HepG2 (cell line): ENCODE measurements around the gene ADGRL1. TPM values are rescaled to one million over a fixed set of nuclear protein-coding genes. Genes with fewer than 3 reads are reported as not detected.

Experiments
- ATAC-seq: fragments of 200-7000 bp; cut with Tn5 transposase; 3 replicates; pipeline ENCODE4 v1.9.1; 2020; ENCODE audit warnings: mild to moderate bottlenecking, moderate library complexity
- BruUV-seq: library from RNA; stranded (reverse); fragments of 400-500 nt; replicated peaks from 2 replicates; lab custom pipeline; 2021; lab: Mats Ljungman, UMichigan
- CTCF ChIA-PET: fragments of 300-600 bp; formaldehyde crosslinking; extraction: SDS; loops from one replicate; lab custom pipeline; 2021; ENCODE audit warnings: low total read pairs, inconsistent platforms, low intra/inter-chr PET ratio; lab: Yijun Ruan, JAX
- POLR2A ChIA-PET: fragments of 350-600 bp; sonication (Branson Sonifier 250); formaldehyde crosslinking; loops from one replicate; lab custom pipeline; 2020; ENCODE audit warnings: antibody characterized with exemption, inconsistent platforms; lab: Yijun Ruan, JAX
- DNase-seq: peaks from one replicate; pipeline ENCODE4 v3.0.0-alpha.2; 2015; ENCODE audit warnings: low spot score
- FAIRE-seq: peaks from 3 replicates; lab custom pipeline; 2011; peaks lifted over from hg19 to GRCh38; lab: Jason Lieb, UNC
- H2AFZ ChIP-seq: one replicate; pipeline ENCODE4 v1.6.1; 2011; ENCODE audit warnings: low read length, inconsistent platforms
- H3K27ac ChIP-seq: fragments of 300-600 bp; 3 replicates; pipeline ENCODE4 v1.8.0; 2011; ENCODE audit warnings: mixed run types, mild to moderate bottlenecking, mixed read lengths, low read length, inconsistent platforms; ENCODE audit not compliant: insufficient read depth; ENCODE audit errors: extremely low read length
- H3K27me3 ChIP-seq, 2 experiments: fragments of 200-600 bp in 1 of 2; 2 replicates in 1 of 2; 3 replicates in 1 of 2; pipeline versions ENCODE4 v1.6.0 to v1.8.0; 2011; ENCODE audit warnings: low read length in 2 of 2, mild to moderate bottlenecking in 2 of 2, moderate library complexity in 2 of 2, inconsistent platforms in 1 of 2; ENCODE audit not compliant: insufficient read depth in 2 of 2, control insufficient read depth in 1 of 2
- H3K36me3 ChIP-seq, 2 experiments: fragments of 200-600 bp in 1 of 2; replicated peaks in 1 of 2; 2 replicates in 1 of 2; 3 replicates in 1 of 2; pipeline versions ENCODE4 v1.5.1 to v1.8.0; 2011; ENCODE audit warnings: low read length in 2 of 2, inconsistent platforms in 1 of 2; ENCODE audit not compliant: insufficient read depth in 2 of 2, control insufficient read depth in 1 of 2
- H3K4me1 ChIP-seq: 2 replicates; pipeline ENCODE4 v1.5.1; 2012; ENCODE audit warnings: low read length, inconsistent platforms; ENCODE audit not compliant: insufficient read depth
- H3K4me2 ChIP-seq: 2 replicates; pipeline ENCODE4 v1.6.0; 2011; ENCODE audit warnings: low read depth, low read length, inconsistent platforms
- H3K4me3 ChIP-seq, 3 experiments: fragments of 200-600 bp in 1 of 3; sonication (generic), shearing (Covaris generic) in 1 of 3; replicated peaks in 1 of 3; 2 replicates each; pipeline ENCODE4 v1.5.1; 2011 to 2016; ENCODE audit warnings: low read length in 3 of 3, inconsistent platforms in 2 of 3, low read depth in 2 of 3, mild to moderate bottlenecking in 2 of 3, control low read depth in 1 of 3, mixed read lengths in 1 of 3; ENCODE audit not compliant: insufficient read depth in 1 of 3
- H3K79me2 ChIP-seq: one replicate; pipeline ENCODE4 v1.6.1; 2011; ENCODE audit warnings: low read length, inconsistent platforms; ENCODE audit not compliant: insufficient read depth
- H3K9ac ChIP-seq: 2 replicates; pipeline ENCODE4 v1.6.0; 2011; ENCODE audit warnings: mild to moderate bottlenecking, low read depth, low read length, inconsistent platforms; ENCODE audit not compliant: insufficient read depth
- H3K9me3 ChIP-seq: 2 replicates; pipeline ENCODE4 v1.5.1; 2012; ENCODE audit warnings: mild to moderate bottlenecking, low read length
- H4K20me1 ChIP-seq: 2 replicates; pipeline ENCODE4 v1.6.0; 2011; ENCODE audit warnings: inconsistent platforms, mild to moderate bottlenecking, low read length, moderate library complexity; ENCODE audit not compliant: insufficient read depth
- AFF4 ChIP-seq: sonication (generic); formaldehyde crosslinking; IDR thresholded peaks from 2 replicates; pipeline ENCODE4 v1.4.0; 2020; ENCODE audit warnings: missing genetic modification reagents
- GRHL1 ChIP-seq: sonication (generic); formaldehyde crosslinking; conservative IDR thresholded peaks from 2 replicates; pipeline ENCODE4 v1.8.0; 2022; ENCODE audit warnings: missing genetic modification reagents
- KDM5A ChIP-seq: fragments of 200-600 bp; sonication (generic); IDR thresholded peaks from 2 replicates; pipeline ENCODE4 v1.7.0; 2018; ENCODE audit warnings: antibody characterized with exemption, mild to moderate bottlenecking, low read length, borderline replicate concordance
- KMT2B ChIP-seq: IDR thresholded peaks from 2 replicates; pipeline ENCODE4 v1.6.1; 2016; ENCODE audit warnings: missing genetic modification reagents, missing compliant biosample characterization
- PREB ChIP-seq: sonication (generic); formaldehyde crosslinking; IDR thresholded peaks from 2 replicates; pipeline ENCODE4 v1.4.0; 2020; ENCODE audit warnings: missing genetic modification reagents
- SALL1 ChIP-seq: sonication (generic); formaldehyde crosslinking; IDR thresholded peaks from 2 replicates; pipeline ENCODE4 v1.8.0; 2022; ENCODE audit warnings: mild to moderate bottlenecking, missing genetic modification reagents
- SMAD3 ChIP-seq: sonication (generic); formaldehyde crosslinking; IDR thresholded peaks from 2 replicates; pipeline ENCODE4 v1.4.0; 2020; ENCODE audit warnings: missing genetic modification reagents
- TCF7L2 ChIP-seq: IDR thresholded peaks from 2 replicates; pipeline ENCODE4 v1.6.1; 2011; ENCODE audit warnings: mild to moderate bottlenecking, low read depth, low read length, moderate library complexity
- ZC3H13 ChIP-seq: sonication (generic); formaldehyde crosslinking; IDR thresholded peaks from 2 replicates; pipeline ENCODE4 v1.8.1; 2023; ENCODE audit warnings: mild to moderate bottlenecking, missing genetic modification reagents, moderate library complexity
- ZFP36L2 ChIP-seq: sonication (generic); formaldehyde crosslinking; IDR thresholded peaks from 2 replicates; pipeline ENCODE4 v1.4.0; 2020; ENCODE audit warnings: missing genetic modification reagents
- ZFP37 ChIP-seq: sonication (generic); formaldehyde crosslinking; IDR thresholded peaks from 2 replicates; pipeline ENCODE4 v1.4.0; 2020; ENCODE audit warnings: missing genetic modification reagents, borderline replicate concordance
- ZFY ChIP-seq: sonication (generic); formaldehyde crosslinking; IDR thresholded peaks from 2 replicates; pipeline ENCODE4 v1.4.0; 2020; ENCODE audit warnings: missing genetic modification reagents
- ZMYM3 ChIP-seq: sonication (generic); formaldehyde crosslinking; IDR thresholded peaks from 2 replicates; pipeline ENCODE4 v1.5.1; 2020; ENCODE audit warnings: mild to moderate bottlenecking, missing genetic modification reagents
- ZNF446 ChIP-seq: sonication (generic); formaldehyde crosslinking; IDR thresholded peaks from 2 replicates; pipeline ENCODE4 v1.5.0; 2020; ENCODE audit warnings: mild to moderate bottlenecking, missing genetic modification reagents
- ZNF569 ChIP-seq: sonication (generic); formaldehyde crosslinking; IDR thresholded peaks from 2 replicates; pipeline ENCODE4 v1.5.0; 2020; ENCODE audit warnings: mild to moderate bottlenecking, missing genetic modification reagents, moderate library complexity, borderline replicate concordance
- ZNF570 ChIP-seq: sonication (generic); formaldehyde crosslinking; IDR thresholded peaks from 2 replicates; pipeline ENCODE4 v1.4.0; 2020; ENCODE audit warnings: mild to moderate bottlenecking, missing genetic modification reagents, borderline replicate concordance
- WGBS: methylation state at CpG from one replicate; pipeline ENCODE4 v1.1.6; 2017; ENCODE audit warnings: low lambda C conversion rate; 5-methylcytosine and 5-hydroxymethylcytosine counted together
- in situ Hi-C: cut with HindIII; loops from 2 replicates; pipeline ENCODE4 v1.10.0; 2017; ENCODE audit warnings: low pct_unique_long_range_greater_than_20kb; ENCODE audit not compliant: extremely low pct_ligation_motif_present
- intact Hi-C: fragments of 100-400 bp; cut with micrococcal nuclease; formaldehyde crosslinking; loops from one replicate; pipeline ENCODE4 v1.10.0; 2022; ENCODE audit not compliant: unreplicated experiment
- polyA plus RNA-seq, 8 experiments: library from polyadenylated mRNA; depleted of rRNA in 3 of 8; stranded (reverse) in 7 of 8; unstranded in 1 of 8; fragments of >200 nt; fragmentation: Illumina TruSeq in 4 of 8; extraction: Trizol in 4 of 8; gene quantifications; 2 replicates each; pipeline versions ENCODE4 v1.2.1 to v1.2.3, GENCODE V29; 2011 to 2016; ENCODE audit warnings: low read depth in 4 of 8, missing spikeins in 1 of 8, mixed read lengths in 1 of 8; ENCODE audit not compliant: insufficient read depth in 1 of 8
- total RNA-seq, 5 experiments: library from RNA; depleted of rRNA; stranded (reverse); fragments of >200 nt; fragmentation: Illumina TruSeq; extraction: Trizol; gene quantifications; 2 replicates each; pipeline ENCODE4 v1.2.3, GENCODE V29; 2016; ENCODE audit warnings: low read depth in 1 of 5

ADGRL1 gene
- total and polyA plus RNA-seq, 2 of the 13 experiments (the other 11 are each of a cell fraction or from before 2014, with no cell fraction given) = 0.49 to 1.7 TPM

GRCh38 chr19:14198384-14199376 is 7.3 kb downstream of the ADGRL1 start:
- WGBS = 22% methylated on average over 13 of the region's 18 CpGs
- no TSS peak for BruUV-seq
- in situ Hi-C loops = no loop called here
- ChIA-PET POLR2A (interaction anchor here (0.6 kb wide), 1 partner anchor 297 kb away, joined by 3 read pairs; no protein-coding TSS in a partner anchor), CTCF (interaction anchor here (1.0 to 2.2 kb wide), 2 partner anchors 150 kb away, joined by 5 to 8 read pairs; no protein-coding TSS in a partner anchor)
- no peaks in the 10 kb centered on the region for H3K9me3 ChIP-seq
- no peaks in the 10 kb centered on the region for H4K20me1 ChIP-seq
- ATAC-seq (peak; percentile 20; the same call in 2 of the 3 replicates), FAIRE-seq (no peak), DNase-seq (peak; percentile 13)
- no peak overlapping the region for H3K4me3 ChIP-seq
- no peak overlapping the region for H2AFZ ChIP-seq
- H3K27me3 ChIP-seq = peaks cover 0 to 2% of the 10 kb centered on the region in 2 experiments; a peak in 1 of 5 replicates
- peaks cover 11% of the 10 kb centered on the region for H3K4me1 ChIP-seq
- H3K9ac ChIP-seq = no peak overlapping the region
- no peaks in the 10 kb centered on the region for H3K36me3 ChIP-seq
- no peaks in the 10 kb centered on the region for H3K79me2 ChIP-seq
- intact Hi-C loops = no loop called here
- H3K4me2 ChIP-seq = no peak overlapping the region
- H3K27ac ChIP-seq = no peak overlapping the region
- TF ChIP-seq ZNF570 = no peak
- no peak for TF ChIP-seq TCF7L2
- no peak for TF ChIP-seq PREB (CRISPR knock-in tag)
- peak; percentile 88 for TF ChIP-seq ZMYM3 (CRISPR knock-in tag)
- no peak for TF ChIP-seq ZC3H13 (CRISPR knock-in tag)
- no peak for TF ChIP-seq ZNF569
- no peak for TF ChIP-seq GRHL1 (CRISPR knock-in tag)
- TF ChIP-seq ZFP37 (CRISPR knock-in tag) = no peak
- no peak for TF ChIP-seq KMT2B (CRISPR knock-in tag)
- TF ChIP-seq ZNF446 (CRISPR knock-in tag) = no peak
- no peak for TF ChIP-seq ZFP36L2 (CRISPR knock-in tag)
- TF ChIP-seq SMAD3 = no peak
- no peak for TF ChIP-seq KDM5A
- 0 out of 2 replicates have a peak, but pooled peaks have one; percentile 15 for TF ChIP-seq ZFY (CRISPR knock-in tag)
- TF ChIP-seq AFF4 (CRISPR knock-in tag) = no peak
- peak; percentile 14; the same call in 1 of the 2 replicates for TF ChIP-seq SALL1
